Activated naive CD4-positive, alpha-beta T cell treated with anti-CD3 and anti-CD28 coated beads, Interleukin-2, amount 50 U/mL, for 24 hours (primary cell): Measurements from ENCODE around the gene MYO3B.

ENCODE experiments used
- H3K27ac Mint-ChIP-seq: one replicate; pipeline ENCODE4 v1.8.0; 2021; ENCODE audit warnings: mild to moderate bottlenecking, mixed read lengths
- H3K27me3 Mint-ChIP-seq: one replicate; pipeline ENCODE4 v1.8.0; 2021; ENCODE audit warnings: mixed read lengths
- H3K36me3 Mint-ChIP-seq: one replicate; pipeline ENCODE4 v1.8.0; 2021; ENCODE audit warnings: mixed read lengths
- H3K4me1 Mint-ChIP-seq: one replicate; pipeline ENCODE4 v1.8.0; 2021; ENCODE audit warnings: mixed read lengths
- H3K4me3 Mint-ChIP-seq: one replicate; pipeline ENCODE4 v1.8.0; 2021; ENCODE audit warnings: mild to moderate bottlenecking, mixed read lengths
- H3K9me3 Mint-ChIP-seq: one replicate; pipeline ENCODE4 v1.8.0; 2021; ENCODE audit warnings: mixed read lengths

Gene MYO3B

GRCh38 chr2:170380267-170380666 lies 202.3 kb downstream of the MYO3B start:
- no peaks in the 10 kb centered on the region for H3K4me1 Mint-ChIP-seq
- no peaks in the 10 kb centered on the region for H3K36me3 Mint-ChIP-seq
- H3K9me3 Mint-ChIP-seq, result no peaks in the 10 kb centered on the region
- no peak overlapping the region for H3K4me3 Mint-ChIP-seq
- no peak overlapping the region for H3K27ac Mint-ChIP-seq
- H3K27me3 Mint-ChIP-seq, result peaks cover 18% of the 10 kb centered on the region

GRCh38 chr2:170381678-170382077 lies 203.7 kb downstream of the MYO3B start:
- Mint-ChIP-seq H3K36me3 (no peaks in the 10 kb centered on the region), H3K27me3 (peaks cover 19% of the 10 kb centered on the region), H3K9me3 (no peaks in the 10 kb centered on the region), H3K4me1 (no peaks in the 10 kb centered on the region), H3K27ac (no peak overlapping the region), H3K4me3 (no peak overlapping the region)

GRCh38 chr2:170386554-170386953 lies 208.6 kb downstream of the MYO3B start:
- Mint-ChIP-seq H3K4me3 (no peak overlapping the region), H3K4me1 (no peaks in the 10 kb centered on the region), H3K9me3 (no peaks in the 10 kb centered on the region), H3K27me3 (peaks cover 19% of the 10 kb centered on the region), H3K27ac (no peak overlapping the region), H3K36me3 (no peaks in the 10 kb centered on the region)

GRCh38 chr2:170391018-170391417 lies 213.1 kb downstream of the MYO3B start:
- H3K4me1 Mint-ChIP-seq, result no peaks in the 10 kb centered on the region

GRCh38 chr2:170391697-170392096 lies 213.8 kb downstream of the MYO3B start:
- Mint-ChIP-seq H3K9me3 (no peaks in the 10 kb centered on the region), H3K4me3 (no peak overlapping the region), H3K27me3 (peaks cover 26% of the 10 kb centered on the region), H3K4me1 (no peaks in the 10 kb centered on the region), H3K27ac (no peak overlapping the region), H3K36me3 (no peaks in the 10 kb centered on the region)

More at GRCh38 chr2:170391018-170391417, 213.1 kb downstream of the MYO3B start:
- Mint-ChIP-seq H3K27ac (no peak overlapping the region), H3K4me3 (no peak overlapping the region), H3K27me3 (peaks cover 27% of the 10 kb centered on the region), H3K36me3 (no peaks in the 10 kb centered on the region), H3K9me3 (no peaks in the 10 kb centered on the region)

GRCh38 chr2:170393861-170394498 lies 216.0 kb downstream of the MYO3B start:
- no peak overlapping the region for H3K4me3 Mint-ChIP-seq
- H3K36me3 Mint-ChIP-seq, result no peaks in the 10 kb centered on the region
- peaks cover 26% of the 10 kb centered on the region for H3K27me3 Mint-ChIP-seq
- H3K27ac Mint-ChIP-seq, result no peak overlapping the region
- H3K9me3 Mint-ChIP-seq, result no peaks in the 10 kb centered on the region
- H3K4me1 Mint-ChIP-seq, result no peaks in the 10 kb centered on the region

- H3K27ac Mint-ChIP-seq, result no peak overlapping the region
- H3K9me3 Mint-ChIP-seq, result no peaks in the 10 kb centered on the region
- H3K4me3 Mint-ChIP-seq, result no peak overlapping the region
- peaks cover 30% of the 10 kb centered on the region for H3K27me3 Mint-ChIP-seq
- no peaks in the 10 kb centered on the region for H3K4me1 Mint-ChIP-seq
- H3K36me3 Mint-ChIP-seq, result no peaks in the 10 kb centered on the region
These were observed 216.9 kb downstream of the MYO3B start for GRCh38 chr2:170394641-170395387.

GRCh38 chr2:170396799-170397459 lies 219.0 kb downstream of the MYO3B start:
- no peaks in the 10 kb centered on the region for H3K36me3 Mint-ChIP-seq
- H3K4me3 Mint-ChIP-seq, result no peak overlapping the region
- no peaks in the 10 kb centered on the region for H3K4me1 Mint-ChIP-seq
- no peak overlapping the region for H3K27ac Mint-ChIP-seq
- H3K9me3 Mint-ChIP-seq, result no peaks in the 10 kb centered on the region
- peaks cover 28% of the 10 kb centered on the region for H3K27me3 Mint-ChIP-seq

- Mint-ChIP-seq H3K27ac (no peak overlapping the region), H3K4me3 (no peak overlapping the region), H3K9me3 (no peaks in the 10 kb centered on the region), H3K36me3 (no peaks in the 10 kb centered on the region), H3K27me3 (peaks cover 21% of the 10 kb centered on the region), H3K4me1 (no peaks in the 10 kb centered on the region)
These were observed 223.2 kb downstream of the MYO3B start for GRCh38 chr2:170401187-170401586.

GRCh38 chr2:170404846-170405245 lies 226.9 kb downstream of the MYO3B start:
- H3K9me3 Mint-ChIP-seq, result no peaks in the 10 kb centered on the region
- H3K36me3 Mint-ChIP-seq, result no peaks in the 10 kb centered on the region
- no peak overlapping the region for H3K4me3 Mint-ChIP-seq
- H3K27ac Mint-ChIP-seq, result no peak overlapping the region
- peaks cover 7% of the 10 kb centered on the region for H3K4me1 Mint-ChIP-seq
- H3K27me3 Mint-ChIP-seq, result peaks cover 16% of the 10 kb centered on the region

- Mint-ChIP-seq H3K4me3 (no peak overlapping the region), H3K27me3 (peaks cover 15% of the 10 kb centered on the region), H3K27ac (no peak overlapping the region), H3K9me3 (no peaks in the 10 kb centered on the region), H3K36me3 (no peaks in the 10 kb centered on the region), H3K4me1 (peaks cover 7% of the 10 kb centered on the region)
These were observed 227.4 kb downstream of the MYO3B start for GRCh38 chr2:170405326-170405725.

GRCh38 chr2:170408461-170409163 lies 230.7 kb downstream of the MYO3B start:
- H3K36me3 Mint-ChIP-seq, result no peaks in the 10 kb centered on the region
- H3K4me1 Mint-ChIP-seq, result peaks cover 10% of the 10 kb centered on the region
- no peak overlapping the region for H3K27ac Mint-ChIP-seq
- peaks cover 12% of the 10 kb centered on the region for H3K27me3 Mint-ChIP-seq
- no peaks in the 10 kb centered on the region for H3K9me3 Mint-ChIP-seq
- no peak overlapping the region for H3K4me3 Mint-ChIP-seq

- peak overlapping the region; percentile 23 for H3K4me3 Mint-ChIP-seq
- no peaks in the 10 kb centered on the region for H3K9me3 Mint-ChIP-seq
- H3K36me3 Mint-ChIP-seq, result no peaks in the 10 kb centered on the region
- H3K27me3 Mint-ChIP-seq, result peaks cover 9% of the 10 kb centered on the region
- peaks cover 10% of the 10 kb centered on the region for H3K4me1 Mint-ChIP-seq
- H3K27ac Mint-ChIP-seq, result no peak overlapping the region
These were observed 231.2 kb downstream of the MYO3B start for GRCh38 chr2:170409164-170409535.

- H3K9me3 Mint-ChIP-seq, result no peaks in the 10 kb centered on the region
- H3K27ac Mint-ChIP-seq, result no peak overlapping the region
- H3K27me3 Mint-ChIP-seq, result peaks cover 8% of the 10 kb centered on the region
- H3K36me3 Mint-ChIP-seq, result no peaks in the 10 kb centered on the region
- H3K4me3 Mint-ChIP-seq, result no peak overlapping the region
- peaks cover 10% of the 10 kb centered on the region for H3K4me1 Mint-ChIP-seq
These were observed 233.7 kb downstream of the MYO3B start for GRCh38 chr2:170411660-170412059.

GRCh38 chr2:170420961-170421687 lies 243.2 kb downstream of the MYO3B start:
- H3K36me3 Mint-ChIP-seq, result no peaks in the 10 kb centered on the region
- no peaks in the 10 kb centered on the region for H3K27me3 Mint-ChIP-seq
- H3K4me1 Mint-ChIP-seq, result no peaks in the 10 kb centered on the region
- H3K4me3 Mint-ChIP-seq, result no peak overlapping the region
- no peak overlapping the region for H3K27ac Mint-ChIP-seq
- H3K9me3 Mint-ChIP-seq, result no peaks in the 10 kb centered on the region
